SK-N-SH (cell line): ENCODE data around the gene SMYD3. TPM values are rescaled to one million over a fixed set of nuclear protein-coding genes. Genes with fewer than 3 reads are reported as not detected.
A peak's percentile ranks its signal among the peaks of the same experiment; 100 is the strongest.

ENCODE experiments used
- CTCF ChIA-PET: fragments of 300-600, 350-600 bp; formaldehyde crosslinking; extraction: SDS; loops from one replicate; lab custom pipeline; 2021; lab: Yijun Ruan, JAX
- POLR2A ChIA-PET: fragments of 350-600 bp; sonication (Branson Sonifier 250); formaldehyde crosslinking; extraction: SDS; loops from one replicate; lab custom pipeline; 2020; ENCODE audit warnings: antibody characterized with exemption, inconsistent platforms; lab: Yijun Ruan, JAX
- DNase-seq: peaks from one replicate; pipeline ENCODE4 v3.0.0; 2012
- H2AFZ ChIP-seq: fragments of 200-600 bp; sonication (generic); 2 replicates; pipeline ENCODE4 v1.8.1; 2016; ENCODE audit warnings: antibody characterized with exemption, mild to moderate bottlenecking, low read depth
- H3F3A ChIP-seq: fragments of 200-600 bp; sonication (generic); replicated peaks from 2 replicates; pipeline ENCODE3; 2016; ENCODE audit warnings: antibody characterized with exemption, mild to moderate bottlenecking; ENCODE audit not compliant: insufficient read depth
- H3K27ac ChIP-seq, 2 experiments: fragments of 200-500 bp in 1 of 2; fragments of 200-600 bp in 1 of 2; sonication (Bioruptor generic) in 1 of 2; sonication (generic), shearing (Covaris generic) in 1 of 2; 2 replicates each; pipeline versions ENCODE4 v1.5.1 to v1.6.1; 2014 to 2016; ENCODE audit warnings: low read depth in 2 of 2, inconsistent platforms in 1 of 2, low read length in 1 of 2, mild to moderate bottlenecking in 1 of 2, mixed read lengths in 1 of 2
- H3K27me3 ChIP-seq: fragments of 200-600 bp; sonication (generic), shearing (Covaris generic); 2 replicates; pipeline ENCODE4 v1.6.1; 2016; ENCODE audit warnings: mixed run types; ENCODE audit not compliant: insufficient read depth
- H3K36me3 ChIP-seq, 2 experiments: fragments of 200-500 bp in 1 of 2; fragments of 200-600 bp in 1 of 2; sonication (Bioruptor generic) in 1 of 2; sonication (generic) in 1 of 2; replicated peaks in 1 of 2; 2 replicates each; pipeline versions ENCODE3 to v1.5.1; 2014 to 2016; ENCODE audit warnings: low read length in 1 of 2, mild to moderate bottlenecking in 1 of 2; ENCODE audit not compliant: insufficient read depth in 2 of 2, control insufficient read depth in 1 of 2
- H3K4me1 ChIP-seq, 2 experiments: fragments of 200-500 bp in 1 of 2; fragments of 200-600 bp in 1 of 2; sonication (Bioruptor generic) in 1 of 2; sonication (generic), shearing (Covaris generic) in 1 of 2; 2 replicates each; pipeline versions ENCODE4 v1.5.1 to v1.6.1; 2014 to 2016; ENCODE audit warnings: low read depth in 1 of 2, low read length in 1 of 2, mixed run types in 1 of 2; ENCODE audit not compliant: insufficient read depth in 2 of 2, control insufficient read depth in 1 of 2
- H3K4me2 ChIP-seq: fragments of 200-600 bp; sonication (generic), shearing (Covaris generic); 2 replicates; pipeline ENCODE4 v1.6.1; 2017; ENCODE audit warnings: mixed run types
- H3K4me3 ChIP-seq, 2 experiments: fragments of 200-500 bp in 1 of 2; fragments of 200-600 bp in 1 of 2; sonication (Bioruptor generic) in 1 of 2; sonication (generic), shearing (Covaris generic) in 1 of 2; 2 replicates each; pipeline versions ENCODE4 v1.5.1 to v1.8.1; 2014 to 2016; ENCODE audit warnings: low read depth in 2 of 2, inconsistent platforms in 1 of 2, low read length in 1 of 2, mild to moderate bottlenecking in 1 of 2, mixed read lengths in 1 of 2, moderate library complexity in 1 of 2
- H3K79me2 ChIP-seq: fragments of 200-600 bp; sonication (generic); 2 replicates; pipeline ENCODE4 v1.8.1; 2017; ENCODE audit warnings: mild to moderate bottlenecking; ENCODE audit not compliant: insufficient read depth
- H3K9ac ChIP-seq: fragments of 200-600 bp; sonication (generic); 2 replicates; pipeline ENCODE4 v1.6.1; 2017; ENCODE audit warnings: mixed run types
- H3K9me2 ChIP-seq: fragments of 200-600 bp; sonication (generic); 2 replicates; pipeline ENCODE4 v1.6.1; 2017; ENCODE audit warnings: mixed run types
- H3K9me3 ChIP-seq: fragments of 200-600 bp; sonication (generic); 2 replicates; pipeline ENCODE4 v1.6.1; 2017; ENCODE audit warnings: mixed run types, mild to moderate bottlenecking, moderate library complexity
- H4K20me1 ChIP-seq: fragments of 200-600 bp; sonication (generic); 2 replicates; pipeline ENCODE4 v1.6.1; 2017; ENCODE audit warnings: mild to moderate bottlenecking, mixed run types; ENCODE audit not compliant: insufficient read depth
- CHD2 ChIP-seq: fragments of 150-350 bp; IDR thresholded peaks from 2 replicates; pipeline ENCODE4 v1.6.1; 2018; ENCODE audit warnings: low read length; ENCODE audit not compliant: partially characterized antibody
- ELF1 ChIP-seq: IDR thresholded peaks from 2 replicates; pipeline ENCODE4 v1.4.0; 2012
- EP300 ChIP-seq, 2 experiments: IDR thresholded peaks; 2 replicates each; pipeline versions ENCODE4 v1.4.0 to v1.6.1; 2012; ENCODE audit warnings: borderline replicate concordance in 1 of 2, low read depth in 1 of 2, low read length in 1 of 2
- FOXM1 ChIP-seq: IDR thresholded peaks from 2 replicates; pipeline ENCODE4 v1.4.0; 2012; ENCODE audit warnings: low read depth, mild to moderate bottlenecking
- JUND ChIP-seq: IDR thresholded peaks from 2 replicates; pipeline ENCODE4 v1.4.0; 2012
- MXI1 ChIP-seq: IDR thresholded peaks from 2 replicates; pipeline ENCODE4 v1.6.1; 2012; ENCODE audit warnings: mild to moderate bottlenecking, low read depth, low read length, improper control_type of control experiment
- NRF1 ChIP-seq: IDR thresholded peaks from 2 replicates; pipeline ENCODE4 v1.6.1; 2012; ENCODE audit warnings: low read depth, mild to moderate bottlenecking, low read length
- POLR2AphosphoS5 ChIP-seq: IDR thresholded peaks from 2 replicates; pipeline ENCODE4 v1.6.1; 2012; ENCODE audit warnings: low read depth, low read length
- RCOR1 ChIP-seq: fragments of 150-350 bp; IDR thresholded peaks from 2 replicates; pipeline ENCODE4 v1.6.1; 2017; ENCODE audit warnings: antibody characterized with exemption, low read length
- RFX5 ChIP-seq: IDR thresholded peaks from 2 replicates; pipeline ENCODE4 v1.6.1; 2012; ENCODE audit warnings: mild to moderate bottlenecking, improper control_type of control experiment, low read length
- SMC3 ChIP-seq: IDR thresholded peaks from 2 replicates; pipeline ENCODE4 v1.6.1; 2012; ENCODE audit warnings: low read depth, low read length, improper control_type of control experiment
- TAF1 ChIP-seq: IDR thresholded peaks from 2 replicates; pipeline ENCODE4 v1.6.1; 2012; ENCODE audit warnings: low read depth, mild to moderate bottlenecking, low read length, moderate library complexity, borderline replicate concordance
- ZBTB33 ChIP-seq: IDR thresholded peaks from 2 replicates; pipeline ENCODE4 v1.4.0; 2012; ENCODE audit warnings: low read depth, borderline replicate concordance
- WGBS: methylation state at CpG from one replicate; pipeline ENCODE4 v1.1.6; 2017; ENCODE audit warnings: low lambda C conversion rate; 5-methylcytosine and 5-hydroxymethylcytosine counted together
- polyA plus RNA-seq, 3 experiments: library from polyadenylated mRNA; depleted of rRNA; stranded (reverse); fragments of >200 nt; gene quantifications; 2 replicates each; pipeline ENCODE4 v1.2.3, GENCODE V29; 2012
- TF ChIP-seq, protein P1 (sequence below): IDR thresholded peaks from 2 replicates; pipeline ENCODE4 v1.4.0; 2012; ENCODE audit warnings: low read depth, borderline replicate concordance
- TF ChIP-seq, protein P2 (sequence below): IDR thresholded peaks from 2 replicates; pipeline ENCODE4; 2012

The SMYD3 gene
- polyA plus RNA-seq, 1 of the 3 experiments (the other 2 are of a cell fraction), result 31.4 TPM

- 96% methylated on average over 3 of the region's 3 CpGs for WGBS
These were observed 733.7 kb downstream of the SMYD3 start for GRCh38 chr1:245773344-245773743.

DNA sequence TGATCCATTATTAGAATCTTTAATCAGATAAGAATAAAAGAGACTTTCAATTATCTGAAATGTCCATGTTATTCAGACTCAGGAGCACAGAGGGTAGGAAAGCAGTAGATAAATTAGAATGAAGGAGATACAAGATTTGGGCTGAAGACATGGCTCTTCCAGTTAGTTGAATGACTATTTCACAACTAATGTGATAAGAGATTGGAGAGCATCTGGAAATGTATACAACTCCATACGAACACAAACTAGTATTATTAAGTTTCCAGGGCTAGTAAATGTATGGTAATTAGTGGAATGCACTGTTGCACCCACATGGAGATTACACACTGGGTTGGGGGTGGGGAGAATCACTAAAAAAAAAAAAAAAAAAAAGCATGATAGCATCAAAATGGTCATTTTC is 734.3 kb downstream of the SMYD3 start:
- Histone ChIP-seq H4K20me1 (no peaks in the 10 kb centered on the region), H3K9ac (peak overlapping the region; percentile 44; the same call in 1 of the 2 replicates), H3K4me1 (peaks cover 18 to 26% of the 10 kb centered on the region in 2 experiments; a peak in 3 of 4 replicates), H3K4me3 (no peak overlapping the region), H3F3A (peaks cover 35% of the 10 kb centered on the region), H3K27ac (peak overlapping the region; percentile 97), H3K9me3 (no peaks in the 10 kb centered on the region), H3K79me2 (no peaks in the 10 kb centered on the region), H3K36me3 (no peaks in the 10 kb centered on the region), H3K9me2 (no peaks in the 10 kb centered on the region), H3K4me2 (peak overlapping the region; percentile 56; the same call in 1 of the 2 replicates), H2AFZ (no peak overlapping the region), H3K27me3 (no peaks in the 10 kb centered on the region)
- WGBS, result 88% methylated on average over 1 of the region's 1 CpG
- TF ChIP-seq RFX5 (no peak), FOXM1 (no peak), EP300 (IDR thresholded peaks at IDR 0.05; ENCODE audit: borderline replicate concordance in 1 of 2, low read depth in 1 of 2, low read length in 1 of 2) (no peak), RCOR1 (no peak), SMC3 (no peak)
- TF ChIP-seq, protein P1, sequence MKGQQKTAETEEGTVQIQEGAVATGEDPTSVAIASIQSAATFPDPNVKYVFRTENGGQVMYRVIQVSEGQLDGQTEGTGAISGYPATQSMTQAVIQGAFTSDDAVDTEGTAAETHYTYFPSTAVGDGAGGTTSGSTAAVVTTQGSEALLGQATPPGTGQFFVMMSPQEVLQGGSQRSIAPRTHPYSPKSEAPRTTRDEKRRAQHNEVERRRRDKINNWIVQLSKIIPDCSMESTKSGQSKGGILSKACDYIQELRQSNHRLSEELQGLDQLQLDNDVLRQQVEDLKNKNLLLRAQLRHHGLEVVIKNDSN, result no peak
- ChIA-PET CTCF (no interaction called here), POLR2A (no interaction called here)
- no peak for DNase-seq

More at GRCh38 chr1:245773344-245773743, 733.7 kb downstream of the SMYD3 start:
- Histone ChIP-seq H3K79me2 (no peaks in the 10 kb centered on the region), H4K20me1 (no peaks in the 10 kb centered on the region), H3K4me1 (peaks cover 18 to 26% of the 10 kb centered on the region in 2 experiments; a peak in 3 of 4 replicates), H3K36me3 (no peaks in the 10 kb centered on the region), H3K4me2 (no peak overlapping the region), H3K9ac (no peak overlapping the region), H3K9me2 (no peaks in the 10 kb centered on the region), H3K4me3 (no peak overlapping the region), H2AFZ (no peak overlapping the region), H3K27ac (peak overlapping the region; percentile 97; a peak in 3 of 4 replicates), H3F3A (peaks cover 35% of the 10 kb centered on the region), H3K27me3 (no peaks in the 10 kb centered on the region), H3K9me3 (no peaks in the 10 kb centered on the region)
- CTCF ChIA-PET, result no interaction called here
- POLR2A ChIA-PET, result no interaction called here
- DNase-seq, result no peak
- TF ChIP-seq POLR2AphosphoS5 (no peak), TAF1 (no peak), SMC3 (no peak)

GRCh38 chr1:245772325-245772724 is 734.8 kb downstream of the SMYD3 start:
- DNase-seq, result no peak
- no peak overlapping the region for H2AFZ ChIP-seq
- peaks cover 18 to 26% of the 10 kb centered on the region in 2 experiments; a peak in 3 of 4 replicates for H3K4me1 ChIP-seq
- peak overlapping the region; percentile 56 for H3K4me2 ChIP-seq
- no peak overlapping the region for H3K4me3 ChIP-seq
- no peaks in the 10 kb centered on the region for H3K9me2 ChIP-seq
- 74% methylated on average over 1 of the region's 1 CpG for WGBS
- H4K20me1 ChIP-seq, result no peaks in the 10 kb centered on the region
- H3K27me3 ChIP-seq, result no peaks in the 10 kb centered on the region
- CTCF ChIA-PET, result interaction anchor here (1.1 kb wide), 1 partner anchor 620 kb away, joined by 3 read pairs; no protein-coding TSS in a partner anchor
- peak overlapping the region; percentile 97 for H3K27ac ChIP-seq
- H3K36me3 ChIP-seq, result no peaks in the 10 kb centered on the region
- TF ChIP-seq ELF1, result no peak
- TF ChIP-seq NRF1, result no peak
- no peak for TF ChIP-seq RFX5
- TF ChIP-seq CHD2, result no peak
- no peak for TF ChIP-seq ZBTB33
- TF ChIP-seq, protein P2, sequence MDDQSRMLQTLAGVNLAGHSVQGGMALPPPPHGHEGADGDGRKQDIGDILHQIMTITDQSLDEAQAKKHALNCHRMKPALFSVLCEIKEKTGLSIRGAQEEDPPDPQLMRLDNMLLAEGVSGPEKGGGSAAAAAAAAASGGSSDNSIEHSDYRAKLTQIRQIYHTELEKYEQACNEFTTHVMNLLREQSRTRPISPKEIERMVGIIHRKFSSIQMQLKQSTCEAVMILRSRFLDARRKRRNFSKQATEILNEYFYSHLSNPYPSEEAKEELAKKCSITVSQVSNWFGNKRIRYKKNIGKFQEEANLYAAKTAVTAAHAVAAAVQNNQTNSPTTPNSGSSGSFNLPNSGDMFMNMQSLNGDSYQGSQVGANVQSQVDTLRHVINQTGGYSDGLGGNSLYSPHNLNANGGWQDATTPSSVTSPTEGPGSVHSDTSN, result no peak
- TF ChIP-seq MXI1, result no peak
- no peak for TF ChIP-seq JUND
- TF ChIP-seq, all 33 proteins: peak for 0
- H3K79me2 ChIP-seq, result no peaks in the 10 kb centered on the region
- H3K9ac ChIP-seq, result peak overlapping the region; percentile 44; the same call in 1 of the 2 replicates
- H3F3A ChIP-seq, result peaks cover 35% of the 10 kb centered on the region
- POLR2A ChIA-PET, result no interaction called here
- no peaks in the 10 kb centered on the region for H3K9me3 ChIP-seq
